Body of pancreas (tissue), 4 donors: ENCODE results near the gene RNF111.

Source experiments
- CTCF ChIP-seq, 7 experiments: fragments of 450-650 bp in 4 of 7; fragments of 200-600 bp in 3 of 7; sonication (generic) in 3 of 7; IDR thresholded peaks; one replicate each; pipeline ENCODE4 v1.5.1; 2016 to 2019; ENCODE audit warnings: antibody characterized with exemption in 7 of 7
- POLR2A ChIP-seq, 3 donors: fragments of 450-650 bp; IDR thresholded peaks; one replicate each; pipeline ENCODE4 v1.6.1; 2016; ENCODE audit warnings: antibody characterized with exemption in 3 of 3, mild to moderate bottlenecking in 2 of 3

- no peak for TF ChIP-seq CTCF (IDR thresholded peaks at IDR 0.05)
- no peak for TF ChIP-seq POLR2A (IDR thresholded peaks at IDR 0.05)
Measured at GRCh38 chr15:59017449-59017848, 30.0 kb downstream of the RNF111 start.
